Natural killer cell (primary cell): ENCODE data around the gene ANKRD6. TPM values are rescaled to one million over a fixed set of nuclear protein-coding genes. Genes with fewer than 3 reads are reported as not detected.

Source experiments
- ATAC-seq, 3 donors: fragments of 150-1000 bp in 2 of 3; fragments of 200-7000 bp in 1 of 3; cut with Tn5 transposase; 1 replicate in 1 of 3; 2 replicates in 2 of 3; pipeline ENCODE4 v1.10.0; 2021; ENCODE audit warnings: mild to moderate bottlenecking in 2 of 3, moderate library complexity in 2 of 3
- DNase-seq, 2 donors: peaks; one replicate each; pipeline versions ENCODE4 v3.0.0 to v3.0.0-alpha.2; 2013 to 2021; ENCODE audit warnings: mixed read lengths in 1 of 2
- H3K27ac ChIP-seq: one replicate; pipeline ENCODE4 v1.5.1; 2013; ENCODE audit warnings: mild to moderate bottlenecking, low read length
- H3K27me3 ChIP-seq: one replicate; pipeline ENCODE4 v1.6.1; 2013; ENCODE audit warnings: low read length; ENCODE audit not compliant: control insufficient read depth, insufficient read depth
- H3K36me3 ChIP-seq: one replicate; pipeline ENCODE4 v1.6.1; 2013; ENCODE audit warnings: low read length; ENCODE audit not compliant: control insufficient read depth, insufficient read depth
- H3K4me1 ChIP-seq: one replicate; pipeline ENCODE4 v1.6.1; 2013; ENCODE audit warnings: low read length; ENCODE audit not compliant: control insufficient read depth, insufficient read depth
- H3K4me3 ChIP-seq: one replicate; pipeline ENCODE4 v1.5.1; 2013; ENCODE audit warnings: low read length
- H3K9me3 ChIP-seq: one replicate; pipeline ENCODE4 v1.6.1; 2013; ENCODE audit warnings: low read length; ENCODE audit not compliant: control insufficient read depth, insufficient read depth
- H3K27ac Mint-ChIP-seq, 2 donors: one replicate each; pipeline ENCODE4 v1.8.0; 2022; ENCODE audit warnings: mild to moderate bottlenecking in 2 of 2, mixed read lengths in 2 of 2, moderate library complexity in 1 of 2
- H3K27me3 Mint-ChIP-seq, 2 donors: one replicate each; pipeline ENCODE4 v1.8.0; 2022; ENCODE audit warnings: low read depth in 2 of 2, mixed read lengths in 2 of 2
- H3K36me3 Mint-ChIP-seq: one replicate; pipeline ENCODE4 v1.8.0; 2022; ENCODE audit warnings: mixed read lengths
- H3K4me1 Mint-ChIP-seq, 2 donors: one replicate each; pipeline ENCODE4 v1.8.0; 2022; ENCODE audit warnings: mixed read lengths in 2 of 2
- H3K4me3 Mint-ChIP-seq: one replicate; pipeline ENCODE4 v1.8.0; 2022; ENCODE audit warnings: mild to moderate bottlenecking, moderate library complexity, mixed read lengths
- H3K9me3 Mint-ChIP-seq, 2 donors: one replicate each; pipeline ENCODE4 v1.8.0; 2022; ENCODE audit warnings: mixed read lengths in 2 of 2
- WGBS: methylation state at CpG from one replicate; pipeline ENCODE4 v1.1.7; 2013; ENCODE audit warnings: missing lambda C conversion rate; ENCODE audit not compliant: insufficient coverage; 5-methylcytosine and 5-hydroxymethylcytosine counted together
- intact Hi-C: fragments of 100-400 bp; cut with micrococcal nuclease; formaldehyde crosslinking; loops from one replicate; pipeline ENCODE4 v1.14.2; 2022
- total RNA-seq, 4 donors: library from RNA; stranded (reverse); fragments of 120-200 nt in 1 of 4; gene quantifications; one replicate each; pipeline versions ENCODE4 v1.2.3 to v1.2.4, GENCODE V29; 2013 to 2022
- TF ChIP-seq, protein P1 (sequence below): fragments of 200-600 bp; IDR thresholded peaks from one replicate; pipeline ENCODE4 v1.8.0; 2022; ENCODE audit warnings: antibody characterized with exemption

ANKRD6 gene
- total RNA-seq, 3 donors from 2014 or later (not counting 1 experiment from before 2014, with no cell fraction given), result 4.5 to 9.0 (median 4.6) TPM

- H3K9me3 ChIP-seq, result no peaks in the 10 kb centered on the region
- 91% methylated on average over 12 of the region's 12 CpGs for WGBS
- Mint-ChIP-seq H3K27ac (no peak overlapping the region), H3K36me3 (no peaks in the 10 kb centered on the region), H3K9me3 (no peaks in the 10 kb centered on the region), H3K27me3 (peaks cover 0 to 24% of the 10 kb centered on the region in 2 donors), H3K4me3 (no peak overlapping the region), H3K4me1 (no peaks in the 10 kb centered on the region)
- no peak overlapping the region for H3K27ac ChIP-seq
- ATAC-seq, result no peak
- TF ChIP-seq, protein P1, sequence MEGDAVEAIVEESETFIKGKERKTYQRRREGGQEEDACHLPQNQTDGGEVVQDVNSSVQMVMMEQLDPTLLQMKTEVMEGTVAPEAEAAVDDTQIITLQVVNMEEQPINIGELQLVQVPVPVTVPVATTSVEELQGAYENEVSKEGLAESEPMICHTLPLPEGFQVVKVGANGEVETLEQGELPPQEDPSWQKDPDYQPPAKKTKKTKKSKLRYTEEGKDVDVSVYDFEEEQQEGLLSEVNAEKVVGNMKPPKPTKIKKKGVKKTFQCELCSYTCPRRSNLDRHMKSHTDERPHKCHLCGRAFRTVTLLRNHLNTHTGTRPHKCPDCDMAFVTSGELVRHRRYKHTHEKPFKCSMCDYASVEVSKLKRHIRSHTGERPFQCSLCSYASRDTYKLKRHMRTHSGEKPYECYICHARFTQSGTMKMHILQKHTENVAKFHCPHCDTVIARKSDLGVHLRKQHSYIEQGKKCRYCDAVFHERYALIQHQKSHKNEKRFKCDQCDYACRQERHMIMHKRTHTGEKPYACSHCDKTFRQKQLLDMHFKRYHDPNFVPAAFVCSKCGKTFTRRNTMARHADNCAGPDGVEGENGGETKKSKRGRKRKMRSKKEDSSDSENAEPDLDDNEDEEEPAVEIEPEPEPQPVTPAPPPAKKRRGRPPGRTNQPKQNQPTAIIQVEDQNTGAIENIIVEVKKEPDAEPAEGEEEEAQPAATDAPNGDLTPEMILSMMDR, result no peak
- H3K27me3 ChIP-seq, result no peaks in the 10 kb centered on the region
- H3K36me3 ChIP-seq, result no peaks in the 10 kb centered on the region
- H3K4me3 ChIP-seq, result no peak overlapping the region
- no peaks in the 10 kb centered on the region for H3K4me1 ChIP-seq
- intact Hi-C loops, result no loop called here
- DNase-seq, result no peak
These were observed 109.3 kb downstream of the ANKRD6 start for GRCh38 chr6:89542081-89542857.

GRCh38 chr6:89542866-89543265 lies 109.9 kb downstream of the ANKRD6 start:
- H3K4me3 ChIP-seq, result no peak overlapping the region
- no peaks in the 10 kb centered on the region for H3K4me1 Mint-ChIP-seq
- ATAC-seq (no peak), DNase-seq (no peak)
- H3K27ac ChIP-seq, result no peak overlapping the region
- no peaks in the 10 kb centered on the region for H3K9me3 ChIP-seq
- no peak overlapping the region for H3K27ac Mint-ChIP-seq
- peaks cover 0 to 24% of the 10 kb centered on the region in 2 donors for H3K27me3 Mint-ChIP-seq
- intact Hi-C loops, result no loop called here
- no peaks in the 10 kb centered on the region for H3K27me3 ChIP-seq
- H3K9me3 Mint-ChIP-seq, result no peaks in the 10 kb centered on the region
- no peaks in the 10 kb centered on the region for H3K36me3 Mint-ChIP-seq
- WGBS, result 93% methylated on average over 1 of the region's 3 CpGs
- no peaks in the 10 kb centered on the region for H3K4me1 ChIP-seq
- H3K36me3 ChIP-seq, result no peaks in the 10 kb centered on the region
- no peak overlapping the region for H3K4me3 Mint-ChIP-seq
- TF ChIP-seq, protein P1, result no peak

GRCh38 chr6:89547281-89547680 lies 114.3 kb downstream of the ANKRD6 start:
- TF ChIP-seq, protein P1, result no peak
- Histone ChIP-seq H3K27ac (no peak overlapping the region), H3K4me3 (no peak overlapping the region), H3K4me1 (no peaks in the 10 kb centered on the region), H3K9me3 (no peaks in the 10 kb centered on the region), H3K27me3 (no peaks in the 10 kb centered on the region), H3K36me3 (no peaks in the 10 kb centered on the region)
- Mint-ChIP-seq H3K27me3 (peaks cover 0 to 8% of the 10 kb centered on the region in 2 donors), H3K27ac (no peak overlapping the region), H3K4me1 (no peaks in the 10 kb centered on the region), H3K36me3 (no peaks in the 10 kb centered on the region), H3K4me3 (no peak overlapping the region), H3K9me3 (no peaks in the 10 kb centered on the region)
- no peak for ATAC-seq
- 87% methylated on average over 5 of the region's 5 CpGs for WGBS
- no peak for DNase-seq
- intact Hi-C loops, result no loop called here

DNA sequence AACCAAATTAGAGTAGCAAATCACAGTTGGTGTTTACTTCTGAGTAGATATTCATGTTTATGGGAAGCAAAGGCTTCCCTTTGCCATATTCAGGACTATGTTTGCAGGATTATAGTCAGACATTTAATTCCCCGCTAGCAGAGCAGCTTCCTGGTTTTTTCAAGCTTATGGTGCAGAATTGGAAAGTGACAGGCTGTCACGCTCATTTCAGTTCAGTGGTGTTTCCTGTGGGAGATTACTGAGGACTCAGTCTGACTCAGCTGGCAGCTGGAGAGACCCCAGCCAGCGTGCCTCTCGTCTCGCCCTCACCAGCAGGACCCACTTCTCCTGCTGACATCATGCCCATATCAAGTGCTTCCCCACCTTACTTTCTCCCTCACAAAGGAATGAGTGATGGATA lies 120.5 kb downstream of the ANKRD6 start:
- DNase-seq (no peak), ATAC-seq (no peak)
- TF ChIP-seq, protein P1, result no peak
- Mint-ChIP-seq H3K4me1 (no peaks in the 10 kb centered on the region), H3K9me3 (no peaks in the 10 kb centered on the region), H3K27me3 (peaks cover 6 to 19% of the 10 kb centered on the region in 2 donors), H3K27ac (no peak overlapping the region), H3K36me3 (no peaks in the 10 kb centered on the region), H3K4me3 (no peak overlapping the region)
- WGBS, result 69% methylated on average over 5 of the region's 5 CpGs
- H3K9me3 ChIP-seq, result no peaks in the 10 kb centered on the region
- no peaks in the 10 kb centered on the region for H3K27me3 ChIP-seq
- intact Hi-C loops, result no loop called here
- H3K36me3 ChIP-seq, result no peaks in the 10 kb centered on the region
- no peaks in the 10 kb centered on the region for H3K4me1 ChIP-seq
- no peak overlapping the region for H3K27ac ChIP-seq
- no peak overlapping the region for H3K4me3 ChIP-seq
